ENCODE measurements around the gene SPNS3. TPM values are rescaled to one million over a fixed set of nuclear protein-coding genes. Genes with fewer than 3 reads are reported as not detected.

The SPNS3 gene
- total and polyA plus RNA-seq, 3 donors from 2014 or later = 0.39 to 1.4 (median 0.75) TPM

DNA sequence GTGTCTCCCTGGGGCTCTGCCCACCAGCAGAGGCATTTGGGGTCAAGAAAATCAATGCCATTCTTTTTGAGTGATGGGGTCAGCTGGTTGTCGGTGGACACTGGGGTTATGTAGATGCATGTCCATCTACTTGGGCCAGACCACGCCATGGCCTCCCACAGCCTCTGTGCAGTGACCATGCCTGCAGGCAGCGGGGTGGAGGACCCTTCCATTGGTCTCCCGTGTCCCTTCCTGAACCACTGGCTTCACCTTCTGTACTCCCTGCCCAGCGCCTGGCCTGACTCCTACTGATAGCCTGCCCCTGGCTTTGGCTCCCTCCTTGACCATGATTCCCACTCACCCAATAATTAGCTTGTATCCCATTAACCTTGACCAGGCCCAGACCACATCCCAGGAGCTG lies 28.0 kb upstream of the SPNS3 start:
- TF ChIP-seq CTCF (IDR thresholded peaks at IDR 0.05) (no peak), POLR2A (IDR thresholded peaks at IDR 0.05) (no peak)
- no peaks in the 10 kb centered on the region for H3K4me1 ChIP-seq
- WGBS, 2 donors = 91 to 100% methylated on average over 1 to 5 of the region's 5 CpGs
- no peaks in the 10 kb centered on the region for H3K9me3 ChIP-seq
- intact Hi-C loops (cut with DNase I; ENCODE audit: low total_unique reads) = no loop called here
- H3K27ac ChIP-seq = no peak overlapping the region
- H3K4me3 ChIP-seq = no peak overlapping the region
- H3K27me3 ChIP-seq = no peaks in the 10 kb centered on the region
- DNase-seq = no peak
- no peaks in the 10 kb centered on the region for H3K36me3 ChIP-seq (ENCODE audit: low read depth, missing control alignments)

DNA sequence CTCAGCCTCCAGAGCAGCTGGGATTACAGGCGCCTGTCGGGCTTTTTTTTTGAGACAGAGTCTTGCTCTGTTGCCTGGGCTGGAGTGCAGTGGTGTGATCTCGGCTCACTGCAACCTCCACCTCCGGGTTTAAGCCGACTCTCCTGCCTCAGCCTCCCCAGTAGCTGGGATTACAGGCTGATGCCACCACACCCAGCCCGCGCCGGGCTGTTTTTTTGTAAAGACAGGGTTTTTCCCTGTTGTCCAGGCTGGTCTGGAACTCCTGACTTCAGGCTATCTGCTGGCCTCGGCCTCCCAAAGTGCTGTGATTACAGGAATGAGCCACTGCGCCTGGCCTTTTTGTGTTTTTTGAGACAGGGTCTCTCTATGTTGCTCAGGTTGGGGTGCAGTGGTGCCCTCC lies 27.4 kb upstream of the SPNS3 start:
- no peaks in the 10 kb centered on the region for H3K4me1 ChIP-seq
- no peak for DNase-seq
- H3K4me3 ChIP-seq = no peak overlapping the region
- intact Hi-C loops (cut with DNase I; ENCODE audit: low total_unique reads) = no loop called here
- no peak for TF ChIP-seq POLR2A (IDR thresholded peaks at IDR 0.05)
- no peak for TF ChIP-seq CTCF (IDR thresholded peaks at IDR 0.05)
- no peaks in the 10 kb centered on the region for H3K9me3 ChIP-seq
- 91 to 96% methylated on average over 10 of the region's 10 CpGs for WGBS, 2 donors
- no peaks in the 10 kb centered on the region for H3K36me3 ChIP-seq (ENCODE audit: low read depth, missing control alignments)
- no peaks in the 10 kb centered on the region for H3K27me3 ChIP-seq
- H3K27ac ChIP-seq = no peak overlapping the region

DNA sequence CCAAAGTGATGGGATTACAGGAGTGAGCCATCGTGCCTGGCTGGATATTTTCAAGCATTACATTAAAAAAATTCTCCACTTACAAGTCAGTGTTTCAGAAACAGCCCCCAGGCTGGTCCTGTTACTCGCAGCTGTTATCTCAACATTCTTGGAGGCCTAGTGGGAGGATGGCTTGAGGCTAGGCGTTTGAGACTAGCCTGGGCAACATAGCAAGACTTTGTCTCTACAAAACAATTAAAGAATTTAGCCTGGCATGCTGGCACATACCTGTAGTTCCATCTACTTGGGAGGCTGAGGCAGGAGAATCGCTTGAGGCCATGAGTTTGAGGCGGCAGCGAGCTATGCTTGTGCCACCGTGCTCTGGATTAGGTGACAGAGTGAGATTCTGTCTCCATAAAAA lies 26.5 kb upstream of the SPNS3 start:
- no peak for DNase-seq
- Histone ChIP-seq H3K27ac (no peak overlapping the region), H3K4me1 (no peaks in the 10 kb centered on the region), H3K36me3 (ENCODE audit: low read depth, missing control alignments) (no peaks in the 10 kb centered on the region), H3K4me3 (no peak overlapping the region), H3K9me3 (no peaks in the 10 kb centered on the region), H3K27me3 (no peaks in the 10 kb centered on the region)
- TF ChIP-seq CTCF (IDR thresholded peaks at IDR 0.05) (no peak), POLR2A (IDR thresholded peaks at IDR 0.05) (no peak)
- WGBS, 2 donors = 79 to 87% methylated on average over 7 of the region's 7 CpGs
- intact Hi-C loops (cut with DNase I; ENCODE audit: low total_unique reads) = no loop called here

DNA sequence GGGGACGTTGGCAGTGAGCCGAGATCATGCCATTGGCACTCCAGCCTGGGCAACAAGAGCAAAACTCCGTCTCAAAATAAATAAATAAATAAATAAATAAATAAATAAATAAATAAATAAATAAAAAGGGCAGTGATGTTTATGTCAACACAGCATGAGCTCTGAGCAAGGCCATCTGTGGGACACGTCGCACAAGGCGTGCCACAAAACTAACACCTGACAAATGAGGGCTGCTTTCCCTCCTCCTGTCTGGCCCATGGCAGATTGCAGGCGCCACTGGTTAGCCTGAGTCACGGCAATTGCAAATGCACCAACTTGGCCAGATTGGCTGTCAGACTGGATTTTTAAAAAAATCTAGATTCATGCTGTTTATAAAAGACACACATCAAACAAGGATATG lies 25.9 kb upstream of the SPNS3 start:
- H3K9me3 ChIP-seq = no peaks in the 10 kb centered on the region
- no peaks in the 10 kb centered on the region for H3K36me3 ChIP-seq (ENCODE audit: low read depth, missing control alignments)
- 92 to 93% methylated on average over 8 of the region's 8 CpGs for WGBS, 2 donors
- TF ChIP-seq POLR2A (IDR thresholded peaks at IDR 0.05) = no peak
- TF ChIP-seq CTCF (IDR thresholded peaks at IDR 0.05) = no peak
- no peaks in the 10 kb centered on the region for H3K27me3 ChIP-seq
- H3K4me3 ChIP-seq = no peak overlapping the region
- intact Hi-C loops (cut with DNase I; ENCODE audit: low total_unique reads) = no loop called here
- DNase-seq = no peak
- H3K4me1 ChIP-seq = peaks cover 1% of the 10 kb centered on the region
- H3K27ac ChIP-seq = no peak overlapping the region

DNA sequence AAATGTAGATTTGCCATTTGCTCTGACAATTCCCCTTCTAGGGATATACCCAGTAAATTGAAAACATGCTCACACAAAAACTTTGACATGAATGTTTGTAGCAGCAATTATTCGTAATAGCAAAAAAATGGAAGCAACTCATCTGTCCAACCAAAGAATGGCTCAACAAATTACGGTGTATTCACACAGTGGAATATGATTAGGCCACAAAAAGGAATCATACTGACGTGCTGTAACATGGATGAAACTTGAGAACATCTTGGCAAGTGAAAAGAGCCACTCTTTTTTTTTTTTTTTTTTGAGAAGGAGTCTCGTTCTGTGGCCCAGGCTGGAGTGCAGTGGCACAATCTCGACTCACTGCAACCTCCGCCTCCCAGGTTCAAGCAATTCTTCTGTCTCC lies 24.1 kb upstream of the SPNS3 start:
- 67 to 73% methylated on average over 6 of the region's 6 CpGs for WGBS, 2 donors
- no peaks in the 10 kb centered on the region for H3K9me3 ChIP-seq
- H3K4me1 ChIP-seq = peaks cover 2% of the 10 kb centered on the region
- H3K27me3 ChIP-seq = no peaks in the 10 kb centered on the region
- H3K36me3 ChIP-seq (ENCODE audit: low read depth, missing control alignments) = no peaks in the 10 kb centered on the region
- H3K4me3 ChIP-seq = no peak overlapping the region
- DNase-seq = no peak
- TF ChIP-seq POLR2A (IDR thresholded peaks at IDR 0.05) (no peak), CTCF (IDR thresholded peaks at IDR 0.05) (no peak)
- no peak overlapping the region for H3K27ac ChIP-seq
- intact Hi-C loops (cut with DNase I; ENCODE audit: low total_unique reads) = loop anchor here (5.0 kb wide), 1 partner anchor 192 kb away; no protein-coding TSS in a partner anchor
